GM12864 (cell line): ENCODE results near the gene TMEM178B.

ENCODE experiments used
- DNase-seq: peaks from one replicate; pipeline ENCODE4 v3.0.0-alpha.2; 2011; ENCODE audit warnings: low read depth
- H3K4me3 ChIP-seq: 2 replicates; pipeline ENCODE4 v1.5.1; 2011; ENCODE audit warnings: mild to moderate bottlenecking, low read depth, low read length, control low read depth
- TF ChIP-seq, protein P1 (sequence below): IDR thresholded peaks from 2 replicates; pipeline ENCODE4 v1.5.1; 2011; ENCODE audit warnings: low read depth, mild to moderate bottlenecking, moderate library complexity, low read length, control low read depth, inconsistent platforms; ENCODE audit errors: missing control alignments

Gene TMEM178B

DNA sequence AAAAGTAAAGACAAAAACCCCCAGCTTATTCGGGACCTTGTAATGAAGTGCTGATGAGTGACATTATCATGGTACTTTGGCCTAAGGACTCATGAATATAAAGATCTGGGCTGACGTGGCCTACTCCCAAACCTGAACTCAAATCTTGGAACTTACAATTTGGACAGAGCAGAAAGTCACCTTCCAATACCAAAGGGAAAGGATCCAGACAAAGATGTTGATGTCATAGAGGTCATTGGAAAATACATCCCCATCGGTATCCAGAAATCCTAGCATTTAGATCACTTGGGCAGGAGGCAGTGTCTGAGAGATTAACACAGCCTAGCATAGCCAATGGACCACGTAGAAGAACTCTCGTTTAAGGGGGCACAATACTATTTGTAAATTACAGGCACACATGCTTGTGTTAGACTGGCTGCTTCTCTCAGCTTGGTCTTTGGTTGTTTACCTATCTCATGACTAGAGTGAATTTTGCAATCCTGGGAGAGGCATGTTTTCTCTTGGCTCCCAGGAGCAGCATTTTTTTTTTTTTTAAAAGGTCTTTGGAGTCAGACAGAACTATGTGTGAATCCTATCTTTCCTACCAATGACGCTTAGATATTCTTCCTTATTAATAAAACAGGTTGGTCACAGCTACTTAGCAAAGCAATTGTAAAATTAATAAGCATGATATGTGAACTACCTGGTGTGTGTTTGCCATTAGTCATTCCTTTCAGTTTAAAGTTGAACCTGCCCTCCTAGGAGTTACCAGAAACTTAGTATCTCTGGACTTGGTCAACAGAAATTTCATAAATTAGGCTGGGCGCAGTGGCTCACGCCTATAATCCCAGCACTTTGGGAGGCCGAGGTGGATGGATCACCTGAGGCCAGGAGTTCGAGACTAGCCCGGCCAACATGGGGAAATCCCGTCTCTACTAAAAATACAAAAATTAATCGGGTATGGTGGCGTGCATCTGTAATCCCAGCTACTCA lies 31.4 kb upstream of the TMEM178B start:
- no peak for DNase-seq
- H3K4me3 ChIP-seq: no peak overlapping the region
- TF ChIP-seq, protein P1, sequence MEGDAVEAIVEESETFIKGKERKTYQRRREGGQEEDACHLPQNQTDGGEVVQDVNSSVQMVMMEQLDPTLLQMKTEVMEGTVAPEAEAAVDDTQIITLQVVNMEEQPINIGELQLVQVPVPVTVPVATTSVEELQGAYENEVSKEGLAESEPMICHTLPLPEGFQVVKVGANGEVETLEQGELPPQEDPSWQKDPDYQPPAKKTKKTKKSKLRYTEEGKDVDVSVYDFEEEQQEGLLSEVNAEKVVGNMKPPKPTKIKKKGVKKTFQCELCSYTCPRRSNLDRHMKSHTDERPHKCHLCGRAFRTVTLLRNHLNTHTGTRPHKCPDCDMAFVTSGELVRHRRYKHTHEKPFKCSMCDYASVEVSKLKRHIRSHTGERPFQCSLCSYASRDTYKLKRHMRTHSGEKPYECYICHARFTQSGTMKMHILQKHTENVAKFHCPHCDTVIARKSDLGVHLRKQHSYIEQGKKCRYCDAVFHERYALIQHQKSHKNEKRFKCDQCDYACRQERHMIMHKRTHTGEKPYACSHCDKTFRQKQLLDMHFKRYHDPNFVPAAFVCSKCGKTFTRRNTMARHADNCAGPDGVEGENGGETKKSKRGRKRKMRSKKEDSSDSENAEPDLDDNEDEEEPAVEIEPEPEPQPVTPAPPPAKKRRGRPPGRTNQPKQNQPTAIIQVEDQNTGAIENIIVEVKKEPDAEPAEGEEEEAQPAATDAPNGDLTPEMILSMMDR: no peak

GRCh38 chr7:141043616-141044015 lies 30.2 kb upstream of the TMEM178B start:
- no peak overlapping the region for H3K4me3 ChIP-seq
- no peak for DNase-seq
- TF ChIP-seq, protein P1: no peak

- TF ChIP-seq, protein P1: no peak
- no peak for DNase-seq
These were observed 28.6 kb upstream of the TMEM178B start for GRCh38 chr7:141045126-141045841.

DNA sequence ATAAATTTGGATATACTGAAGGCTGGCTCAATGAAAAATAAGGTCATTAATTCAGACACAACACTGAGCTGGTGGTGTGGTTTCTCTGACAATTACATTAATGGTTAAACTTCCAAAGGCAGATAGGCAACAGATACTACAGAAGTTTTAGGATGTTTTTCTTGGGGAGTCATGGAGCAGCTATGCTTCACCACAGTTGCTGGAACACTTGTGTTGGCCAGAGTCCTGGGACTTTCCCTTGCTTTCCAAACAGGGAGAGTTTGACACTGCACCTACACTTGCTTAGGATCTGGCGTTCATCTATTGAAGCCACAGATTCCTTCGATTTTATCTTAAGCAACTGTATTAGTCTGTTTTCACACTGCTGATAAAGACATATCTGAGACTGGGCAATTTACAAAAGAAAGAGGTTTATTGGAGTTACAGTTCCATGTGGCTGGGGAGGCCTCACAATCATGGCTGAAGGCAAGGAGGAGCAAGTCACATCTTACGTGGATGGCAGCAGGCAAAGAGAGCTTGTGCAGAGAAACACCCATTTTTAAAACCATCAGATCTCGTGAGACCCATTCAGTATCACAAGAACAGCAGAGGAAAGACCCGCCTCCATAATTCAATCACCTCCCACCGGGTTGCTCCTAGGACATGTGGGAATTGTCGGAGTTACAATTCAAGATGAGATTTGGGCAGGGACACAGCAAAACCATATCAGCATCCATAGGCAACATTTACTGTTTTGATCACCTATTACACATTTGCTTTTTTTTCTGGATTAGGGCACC lies 27.8 kb upstream of the TMEM178B start:
- no peak for DNase-seq
- TF ChIP-seq, protein P1: no peak
- no peak overlapping the region for H3K4me3 ChIP-seq

More at GRCh38 chr7:141045126-141045841, 28.6 kb upstream of the TMEM178B start:
- H3K4me3 ChIP-seq: no peak overlapping the region

DNA sequence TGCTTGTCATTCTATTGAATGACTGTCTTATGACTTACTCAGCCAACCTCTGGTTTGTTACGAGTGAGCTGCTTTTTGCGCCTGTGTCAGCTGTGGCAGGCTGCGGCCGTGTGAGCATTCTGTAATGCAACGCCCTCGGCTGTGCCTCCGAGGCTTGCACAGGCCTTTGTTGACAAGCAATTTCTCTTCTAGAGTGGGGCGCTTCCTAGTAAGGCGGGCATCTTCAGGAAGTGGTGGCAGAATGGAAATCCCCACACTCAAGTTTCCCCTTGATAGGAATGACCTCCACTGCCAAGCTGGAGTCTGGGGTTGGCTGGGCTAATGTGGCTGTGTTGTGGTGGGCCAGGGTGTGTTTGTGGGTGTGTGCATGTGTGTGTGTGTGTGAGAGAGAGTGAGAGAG lies 20.2 kb upstream of the TMEM178B start:
- TF ChIP-seq, protein P1: no peak
- H3K4me3 ChIP-seq: no peak overlapping the region
- no peak for DNase-seq

GRCh38 chr7:141055146-141055545 lies 18.7 kb upstream of the TMEM178B start:
- H3K4me3 ChIP-seq: no peak overlapping the region
- DNase-seq: no peak
- TF ChIP-seq, protein P1: no peak
